ENCODE measurements around the gene GLCE. TPM values are rescaled to one million over a fixed set of nuclear protein-coding genes. Genes with fewer than 3 reads are reported as not detected.

The GLCE gene
- total RNA-seq, 2 donors from 2014 or later: 3.6 to 4.6 TPM

DNA sequence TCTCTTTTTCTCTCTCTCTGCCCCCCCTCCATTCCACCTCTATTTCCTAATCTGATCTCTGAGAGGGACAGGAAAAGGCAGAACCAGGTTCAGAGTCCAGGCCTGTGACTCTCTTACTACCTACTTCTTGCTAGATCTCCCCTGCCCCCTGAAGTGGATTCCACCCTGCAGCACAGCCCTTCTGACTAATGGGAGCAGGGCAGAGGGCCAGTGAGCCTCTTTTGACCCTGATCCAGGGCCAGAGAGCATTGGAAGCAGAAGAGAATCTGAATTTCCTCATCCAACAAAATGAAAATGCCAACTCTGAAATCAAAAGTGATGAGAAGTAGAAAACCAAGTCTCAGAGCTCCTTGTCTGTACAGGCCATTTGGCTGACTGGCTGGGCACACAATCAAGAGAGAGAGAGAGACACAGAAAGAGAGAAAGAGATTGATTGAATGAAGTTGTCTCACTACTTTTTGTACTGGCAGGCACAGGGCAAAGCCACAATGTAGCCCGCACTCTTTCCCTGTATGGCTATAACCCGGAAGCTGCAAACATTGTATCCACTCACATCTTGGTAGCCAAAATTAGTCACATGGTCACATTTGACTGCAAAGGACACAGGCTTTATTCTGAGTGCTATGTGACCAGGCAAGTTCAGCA is 31.6 kb upstream of the GLCE start:
- DNase-seq (ENCODE audit: low spot score) (no peak), ATAC-seq (no peak)
- Mint-ChIP-seq H3K9me3 (no peaks in the 10 kb centered on the region), H3K36me3 (no peaks in the 10 kb centered on the region), H3K27me3 (no peaks in the 10 kb centered on the region), H3K4me1 (ENCODE audit: low read depth in 2 of 2) (peaks cover 9 to 10% of the 10 kb centered on the region in 2 donors), H3K27ac (no peak overlapping the region), H3K4me3 (no peak overlapping the region)

DNA sequence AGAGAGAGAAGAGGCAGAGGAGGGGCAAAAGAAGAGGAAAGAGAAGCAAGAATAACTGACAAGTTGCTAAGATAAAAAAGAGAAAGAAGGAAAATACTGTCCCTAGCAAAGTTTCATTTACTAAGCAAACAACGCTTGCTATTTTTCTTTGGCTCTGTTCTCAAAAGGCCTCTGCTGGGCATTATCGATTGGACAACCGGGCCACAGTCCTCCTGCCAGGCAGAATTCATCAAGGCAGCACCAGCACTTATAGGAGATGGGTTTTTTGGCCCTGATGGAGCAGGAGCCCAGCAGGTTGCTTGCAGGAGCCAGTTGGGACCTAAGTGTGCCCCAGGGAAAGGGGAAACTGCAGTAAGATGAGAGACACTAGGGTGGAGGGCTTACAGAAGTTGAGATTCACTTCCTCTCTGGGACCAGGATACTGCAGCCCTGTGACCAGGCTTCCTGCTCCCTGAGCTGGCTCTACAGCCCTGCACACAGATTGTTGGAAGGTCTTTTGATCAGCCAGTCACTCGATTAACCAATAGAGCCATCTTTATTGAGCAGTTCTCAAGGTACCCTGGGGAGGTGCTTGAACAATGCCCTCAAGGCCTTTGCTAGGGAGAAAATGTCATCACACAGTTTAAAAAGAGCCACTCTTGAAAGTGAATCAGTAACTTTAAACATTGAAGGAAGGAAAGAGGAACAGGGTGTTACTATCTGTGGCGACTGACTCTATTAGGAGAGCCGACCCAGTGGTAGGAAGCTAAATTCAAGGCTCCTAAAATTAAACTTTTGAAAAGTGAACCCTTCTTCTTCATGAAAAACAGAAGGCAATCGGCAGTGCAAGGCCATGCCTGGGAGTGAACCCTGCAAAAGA is 28.8 kb upstream of the GLCE start:
- ATAC-seq: no peak
- no peak overlapping the region for H3K27ac Mint-ChIP-seq
- no peak overlapping the region for H3K4me3 Mint-ChIP-seq
- H3K27me3 Mint-ChIP-seq: peaks cover 0 to 5% of the 10 kb centered on the region in 2 donors
- no peak for DNase-seq (ENCODE audit: low spot score)
- no peaks in the 10 kb centered on the region for H3K4me1 Mint-ChIP-seq (ENCODE audit: low read depth in 2 of 2)
- H3K36me3 Mint-ChIP-seq: no peaks in the 10 kb centered on the region
- no peaks in the 10 kb centered on the region for H3K9me3 Mint-ChIP-seq

DNA sequence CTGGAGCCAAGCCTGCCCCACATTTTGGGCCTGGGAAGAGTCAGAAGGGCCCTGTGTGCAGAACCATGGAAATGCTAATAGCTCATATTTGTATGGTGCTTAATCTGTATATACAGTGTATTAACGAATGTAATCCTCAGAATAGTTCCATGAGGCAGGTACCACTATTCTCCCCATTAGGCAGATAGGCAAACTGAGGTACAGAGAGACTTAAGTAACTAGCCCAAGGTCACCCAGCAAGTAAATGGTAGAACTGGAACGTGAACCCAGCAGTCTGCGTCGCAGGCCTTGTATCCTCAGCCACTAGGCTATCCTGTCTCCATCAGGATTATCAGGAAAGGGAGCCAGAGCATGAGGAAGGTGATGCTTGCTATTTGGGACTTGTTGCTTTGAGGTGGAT is 28.0 kb upstream of the GLCE start:
- no peak for ATAC-seq
- H3K27me3 Mint-ChIP-seq: peaks cover 3 to 5% of the 10 kb centered on the region in 2 donors
- H3K9me3 Mint-ChIP-seq: no peaks in the 10 kb centered on the region
- no peak overlapping the region for H3K27ac Mint-ChIP-seq
- H3K4me1 Mint-ChIP-seq (ENCODE audit: low read depth in 2 of 2): no peaks in the 10 kb centered on the region
- DNase-seq (ENCODE audit: low spot score): no peak
- no peaks in the 10 kb centered on the region for H3K36me3 Mint-ChIP-seq
- H3K4me3 Mint-ChIP-seq: no peak overlapping the region

DNA sequence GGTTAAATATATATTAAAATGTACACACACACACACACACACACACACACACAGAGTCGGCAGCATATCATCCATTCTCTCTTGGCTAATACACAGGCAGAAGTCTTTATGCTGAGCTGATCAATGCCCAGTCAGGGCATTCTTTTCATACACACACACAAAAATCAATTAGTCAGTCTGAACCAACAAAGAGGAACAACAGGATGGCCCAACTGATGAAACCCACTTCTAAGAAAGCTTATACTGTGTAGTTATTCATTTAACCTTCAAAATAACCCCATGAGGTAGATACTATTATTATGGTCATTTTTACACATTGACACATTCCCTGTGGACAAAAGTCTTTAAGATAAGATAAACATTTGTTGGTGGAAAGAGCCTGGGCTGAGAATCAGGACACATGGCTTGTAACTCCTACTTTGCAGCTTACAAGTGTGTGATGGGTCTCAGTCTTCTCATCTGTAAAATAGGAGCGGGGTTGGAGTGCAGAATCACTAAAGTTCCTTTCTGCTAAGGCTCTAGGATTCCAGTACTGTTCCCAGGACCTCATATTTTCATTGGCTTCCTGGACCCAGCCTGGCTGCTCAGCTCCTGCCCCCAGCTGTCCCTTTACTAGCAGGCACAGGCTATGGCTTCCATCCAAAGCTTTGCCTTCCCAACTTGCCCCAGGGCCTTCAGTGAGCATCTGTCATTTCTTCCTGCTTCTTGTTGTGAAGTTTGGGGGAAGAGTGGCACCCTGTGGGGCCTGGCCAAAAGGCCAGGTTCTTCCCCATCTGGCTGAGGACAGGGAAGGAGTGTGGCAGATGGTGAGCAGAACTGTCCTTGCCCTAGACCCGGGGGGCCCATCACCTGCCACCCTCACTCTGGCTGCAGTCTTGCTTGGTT is 27.2 kb upstream of the GLCE start:
- no peak for DNase-seq (ENCODE audit: low spot score)
- Mint-ChIP-seq H3K9me3 (no peaks in the 10 kb centered on the region), H3K27ac (no peak overlapping the region), H3K4me3 (no peak overlapping the region), H3K4me1 (ENCODE audit: low read depth in 2 of 2) (no peaks in the 10 kb centered on the region), H3K27me3 (peaks cover 6 to 10% of the 10 kb centered on the region in 2 donors), H3K36me3 (no peaks in the 10 kb centered on the region)
- ATAC-seq: no peak

DNA sequence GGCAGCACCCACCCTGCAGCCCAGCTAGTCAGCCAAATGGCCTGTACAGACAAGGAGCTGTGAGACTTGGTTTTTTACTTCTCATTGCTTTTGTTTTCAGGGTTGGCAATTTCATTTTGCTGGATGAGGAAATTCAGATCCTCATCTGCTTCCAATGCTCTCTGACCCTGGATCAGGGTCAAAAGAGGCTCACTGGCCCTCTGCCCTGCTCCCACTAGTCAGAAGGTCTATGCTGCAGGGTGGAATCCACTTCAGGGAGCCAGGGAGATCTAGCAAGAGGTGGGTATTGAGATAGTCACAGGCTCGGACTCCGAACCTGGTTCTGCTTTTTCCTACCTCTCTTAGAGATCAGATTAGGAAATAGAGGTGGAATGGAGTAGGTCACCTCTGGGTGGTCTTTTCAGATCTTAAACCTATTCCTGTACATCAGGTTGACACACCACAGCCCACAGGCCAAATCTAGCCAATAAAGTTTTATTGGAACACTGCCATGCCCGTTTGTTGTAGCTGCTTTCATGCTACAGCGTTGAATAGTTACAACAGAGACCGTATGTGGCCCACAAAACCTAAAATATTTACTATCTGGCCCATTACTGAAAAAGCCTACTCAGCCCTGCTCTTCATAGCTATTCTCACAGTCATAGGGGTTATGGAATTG is 26.4 kb upstream of the GLCE start:
- Mint-ChIP-seq H3K9me3 (no peaks in the 10 kb centered on the region), H3K27me3 (peaks cover 11 to 14% of the 10 kb centered on the region in 2 donors)

DNA sequence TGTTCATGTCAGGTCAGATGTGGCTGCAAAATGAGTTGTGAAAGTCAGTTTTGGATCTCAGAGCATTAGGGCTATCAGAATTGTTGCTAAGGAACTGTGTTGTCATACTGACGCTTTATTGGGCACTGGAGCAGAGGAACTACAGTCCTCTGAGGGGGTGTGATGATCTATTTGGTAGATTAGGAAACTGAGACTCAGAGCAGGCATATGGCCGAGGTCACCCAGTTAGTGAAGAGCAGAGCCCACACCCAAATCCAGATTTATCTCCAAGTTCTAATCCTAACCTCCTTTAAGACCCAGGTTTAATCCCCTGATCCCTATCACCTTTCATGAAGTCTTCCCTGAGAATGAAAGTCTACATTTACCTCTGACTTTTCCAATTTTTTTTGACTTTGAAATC is 25.6 kb upstream of the GLCE start:
- Mint-ChIP-seq H3K27me3 (peaks cover 18 to 21% of the 10 kb centered on the region in 2 donors), H3K4me1 (ENCODE audit: low read depth in 2 of 2) (no peaks in the 10 kb centered on the region), H3K9me3 (no peaks in the 10 kb centered on the region), H3K36me3 (no peaks in the 10 kb centered on the region), H3K27ac (no peak overlapping the region), H3K4me3 (no peak overlapping the region)
- no peak for ATAC-seq
- DNase-seq (ENCODE audit: low spot score): no peak

More for the DNA sequence above, 26.4 kb upstream of the GLCE start:
- no peaks in the 10 kb centered on the region for H3K36me3 Mint-ChIP-seq
- no peaks in the 10 kb centered on the region for H3K4me1 Mint-ChIP-seq (ENCODE audit: low read depth in 2 of 2)
- ATAC-seq (no peak), DNase-seq (ENCODE audit: low spot score) (no peak)
- no peak overlapping the region for H3K4me3 Mint-ChIP-seq
- H3K27ac Mint-ChIP-seq: no peak overlapping the region

DNA sequence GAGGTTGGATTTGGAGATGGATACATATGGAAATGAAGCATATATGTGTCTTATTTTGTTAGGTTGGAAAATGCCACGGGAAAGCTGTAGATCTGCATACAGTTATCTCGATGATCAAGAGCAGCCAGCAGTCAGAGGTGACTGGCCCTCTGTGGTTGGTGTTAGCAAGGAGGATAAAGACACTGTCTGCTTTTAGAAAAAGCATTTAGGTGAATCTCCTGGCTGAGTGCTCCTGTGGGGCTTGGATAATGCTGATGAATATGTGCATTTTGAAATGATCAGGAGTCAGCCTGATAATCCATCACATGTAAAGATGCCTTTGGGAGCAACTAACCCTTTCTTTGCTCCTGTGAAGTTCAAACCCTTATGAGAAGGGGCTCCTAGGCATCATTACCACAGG is 24.9 kb upstream of the GLCE start:
- Mint-ChIP-seq H3K36me3 (no peaks in the 10 kb centered on the region), H3K4me3 (no peak overlapping the region), H3K27ac (no peak overlapping the region), H3K9me3 (no peaks in the 10 kb centered on the region), H3K4me1 (ENCODE audit: low read depth in 2 of 2) (no peaks in the 10 kb centered on the region), H3K27me3 (peaks cover 23% of the 10 kb centered on the region in 2 donors)
- no peak for DNase-seq (ENCODE audit: low spot score)
- ATAC-seq: no peak

DNA sequence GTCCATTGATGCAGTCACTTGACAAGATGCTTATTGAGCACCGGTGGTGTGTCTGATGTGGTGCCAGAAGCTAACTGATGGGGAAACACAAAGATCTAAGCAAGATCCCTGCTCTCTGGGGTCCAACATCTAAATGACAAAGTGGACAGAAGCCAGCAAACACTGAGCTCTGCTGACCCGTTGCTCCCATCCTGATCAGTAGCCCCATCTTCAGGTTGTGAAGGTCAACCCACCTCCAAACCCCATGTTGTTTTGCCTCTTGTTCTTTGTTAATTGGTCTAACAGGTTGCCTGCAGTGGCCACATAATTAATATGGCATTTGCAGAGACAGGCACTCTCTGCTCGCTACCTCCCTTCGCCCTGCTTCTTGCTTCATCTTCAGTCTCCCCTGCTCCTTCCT is 21.5 kb upstream of the GLCE start:
- H3K27ac Mint-ChIP-seq: no peak overlapping the region
- no peak for ATAC-seq
- no peak for DNase-seq (ENCODE audit: low spot score)
- no peaks in the 10 kb centered on the region for H3K9me3 Mint-ChIP-seq
- peaks cover 40 to 46% of the 10 kb centered on the region in 2 donors for H3K27me3 Mint-ChIP-seq
- H3K4me1 Mint-ChIP-seq (ENCODE audit: low read depth in 2 of 2): no peaks in the 10 kb centered on the region
- no peak overlapping the region for H3K4me3 Mint-ChIP-seq
- no peaks in the 10 kb centered on the region for H3K36me3 Mint-ChIP-seq

DNA sequence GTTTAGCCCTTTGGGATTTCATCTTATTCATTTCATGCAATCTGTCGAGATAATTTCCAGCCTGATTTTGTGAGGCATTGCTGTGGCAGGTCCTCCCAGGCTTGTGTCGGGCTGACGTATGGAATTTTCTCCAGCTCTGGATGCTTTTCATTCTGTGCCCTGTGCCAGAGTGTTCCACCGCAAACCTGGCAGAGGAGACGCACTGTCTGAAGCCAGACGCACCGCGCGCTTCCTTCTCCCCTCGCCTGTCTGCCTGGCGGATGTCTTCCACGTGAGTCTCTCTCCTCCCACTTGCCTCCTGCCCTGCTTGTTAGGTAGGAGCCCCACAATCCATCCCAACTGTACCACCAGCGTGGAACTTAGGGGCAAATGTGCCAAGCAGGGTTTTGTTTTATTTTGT is 20.1 kb upstream of the GLCE start:
- H3K27me3 Mint-ChIP-seq: peaks cover 41 to 47% of the 10 kb centered on the region in 2 donors
- no peaks in the 10 kb centered on the region for H3K4me1 Mint-ChIP-seq (ENCODE audit: low read depth in 2 of 2)
- no peak overlapping the region for H3K4me3 Mint-ChIP-seq
- DNase-seq (ENCODE audit: low spot score) (no peak), ATAC-seq (no peak)
- no peak overlapping the region for H3K27ac Mint-ChIP-seq
- H3K36me3 Mint-ChIP-seq: no peaks in the 10 kb centered on the region
- H3K9me3 Mint-ChIP-seq: no peaks in the 10 kb centered on the region

DNA sequence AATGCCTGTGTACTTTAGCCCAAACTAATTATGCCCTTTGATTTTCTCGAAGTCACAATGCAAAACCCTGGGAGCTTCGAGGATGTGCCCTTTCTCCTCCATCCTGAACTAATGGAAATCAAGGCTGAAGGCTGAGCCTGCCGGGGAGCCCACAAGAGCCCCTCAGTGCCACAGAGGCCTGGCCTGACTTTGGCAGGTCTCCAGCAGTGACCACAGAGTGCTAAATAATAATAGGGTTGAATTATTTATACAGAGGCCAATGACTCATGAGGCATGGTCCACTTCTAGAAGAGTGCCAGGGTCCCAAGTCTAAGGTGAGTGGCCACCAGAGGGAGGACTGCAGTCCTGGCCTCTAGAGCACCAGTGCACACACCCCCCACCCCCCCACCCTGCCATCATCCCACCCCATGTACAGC is 19.1 kb upstream of the GLCE start:
- ATAC-seq: no peak
- H3K4me3 Mint-ChIP-seq: no peak overlapping the region

DNA sequence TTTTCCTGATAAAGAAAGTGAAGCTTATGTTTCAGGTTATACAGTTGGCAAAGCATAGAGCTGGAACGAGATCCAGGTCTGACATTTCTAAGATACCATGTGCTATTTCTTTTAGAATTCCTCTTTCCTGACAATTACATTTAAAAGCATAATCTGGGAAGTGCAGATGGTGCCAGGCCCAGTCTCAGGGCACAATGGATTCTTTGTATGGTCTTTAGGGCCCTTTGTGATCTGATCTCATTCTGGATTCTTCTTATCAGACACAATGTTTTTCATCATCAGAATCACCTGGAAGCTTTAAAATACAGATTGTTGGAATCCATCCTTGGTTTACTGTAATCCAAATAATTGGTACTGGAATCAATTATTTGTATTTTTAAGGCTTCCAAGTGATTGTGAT is 18.6 kb upstream of the GLCE start:
- no peak overlapping the region for H3K27ac Mint-ChIP-seq
- no peaks in the 10 kb centered on the region for H3K36me3 Mint-ChIP-seq
- ATAC-seq (no peak), DNase-seq (ENCODE audit: low spot score) (no peak)
- H3K27me3 Mint-ChIP-seq: peaks cover 49 to 58% of the 10 kb centered on the region in 2 donors
- H3K4me1 Mint-ChIP-seq (ENCODE audit: low read depth in 2 of 2): no peaks in the 10 kb centered on the region
- no peak overlapping the region for H3K4me3 Mint-ChIP-seq
- H3K9me3 Mint-ChIP-seq: no peaks in the 10 kb centered on the region

More for the DNA sequence above, 19.1 kb upstream of the GLCE start:
- Mint-ChIP-seq H3K27me3 (peaks cover 48 to 55% of the 10 kb centered on the region in 2 donors), H3K27ac (no peak overlapping the region), H3K4me1 (ENCODE audit: low read depth in 2 of 2) (no peaks in the 10 kb centered on the region), H3K36me3 (no peaks in the 10 kb centered on the region), H3K9me3 (no peaks in the 10 kb centered on the region)
- no peak for DNase-seq (ENCODE audit: low spot score)

DNA sequence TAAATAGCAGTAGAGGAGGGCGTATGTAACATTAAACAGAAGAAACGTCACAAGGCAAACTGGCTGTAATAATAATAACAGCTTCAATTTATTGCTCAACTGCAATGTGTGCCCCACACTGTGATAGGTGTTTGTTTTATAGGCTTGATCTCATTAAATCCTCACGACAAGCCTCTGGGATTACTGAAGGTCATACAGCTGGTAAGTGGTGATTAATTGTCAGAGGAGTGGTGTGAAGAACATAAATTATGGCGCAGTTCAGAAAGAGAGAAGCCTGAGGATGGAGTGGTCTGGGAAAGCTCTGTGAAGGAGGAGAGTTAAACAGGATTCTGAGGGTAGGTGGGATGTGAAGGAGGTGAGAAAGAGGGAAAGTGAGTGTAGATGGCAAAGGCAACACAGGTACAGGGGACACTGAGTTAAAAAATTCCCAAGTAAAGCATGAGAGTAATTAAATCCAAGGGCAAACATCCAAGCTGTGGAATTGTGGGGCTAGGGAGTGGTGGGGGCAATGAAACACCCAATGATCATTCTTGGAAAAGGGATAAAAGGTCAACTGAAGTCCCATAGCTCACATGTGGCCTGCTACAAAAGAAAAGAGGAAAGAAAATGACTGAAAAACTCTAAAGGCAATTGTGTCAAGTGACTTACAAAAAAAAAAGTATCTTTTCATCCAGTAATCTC is 16.5 kb upstream of the GLCE start:
- Mint-ChIP-seq H3K4me1 (ENCODE audit: low read depth in 2 of 2) (no peaks in the 10 kb centered on the region), H3K27me3 (peaks cover 51 to 68% of the 10 kb centered on the region in 2 donors), H3K27ac (no peak overlapping the region), H3K9me3 (no peaks in the 10 kb centered on the region), H3K36me3 (no peaks in the 10 kb centered on the region), H3K4me3 (no peak overlapping the region)
- ATAC-seq: no peak
- no peak for DNase-seq (ENCODE audit: low spot score)

DNA sequence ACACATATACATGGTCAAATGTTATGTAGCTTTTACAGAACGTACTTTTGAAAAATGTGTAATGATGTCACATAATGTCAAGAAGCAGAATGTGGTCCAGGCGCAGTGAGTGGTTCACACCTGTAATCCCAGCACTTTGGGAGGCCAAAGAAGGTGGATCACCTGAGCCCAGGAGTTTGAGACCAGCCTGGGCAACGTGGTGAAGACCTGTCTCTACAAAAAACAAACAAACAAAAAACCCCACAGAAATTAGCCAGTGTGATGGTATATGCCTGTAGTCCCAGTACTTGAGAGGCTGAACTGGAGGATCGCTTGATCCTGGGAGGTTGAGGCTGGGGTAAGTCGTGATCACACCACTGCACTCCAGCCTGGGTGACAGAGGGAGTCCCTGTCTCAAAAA is 15.9 kb upstream of the GLCE start:
- H3K27ac Mint-ChIP-seq: no peak overlapping the region
- H3K36me3 Mint-ChIP-seq: no peaks in the 10 kb centered on the region
- ATAC-seq (no peak), DNase-seq (ENCODE audit: low spot score) (no peak)
- no peaks in the 10 kb centered on the region for H3K4me1 Mint-ChIP-seq (ENCODE audit: low read depth in 2 of 2)
- no peak overlapping the region for H3K4me3 Mint-ChIP-seq
- no peaks in the 10 kb centered on the region for H3K9me3 Mint-ChIP-seq
- H3K27me3 Mint-ChIP-seq: peaks cover 51 to 68% of the 10 kb centered on the region in 2 donors

Data from natural killer cell treated with Interleukin-12 subunit alpha and Interleukin-12 subunit beta and Interleukin-15 and Interleukin-18, amount 100 ng/mL, for 72 hours (primary cell).